TTC549 (cell line): ENCODE measurements around the gene EPHB2.
"Not testable (repeated sequence)": the region's sequence is repeated elsewhere in the genome, so short reads cannot be mapped to it uniquely, and the experiment has no call there.

Experiments
- FAIRE-seq: peaks from 2 replicates; lab custom pipeline; 2012; peaks lifted over from hg19 to GRCh38; lab: Jason Lieb, UNC

The EPHB2 gene

GRCh38 chr1:22710701-22711049, at the start of gene EPHB2:
EPHB2 (plus strand) TSS chr1:22710839; CDS start chr1:22710983, 144 bp downstream.
- no peak for FAIRE-seq

- FAIRE-seq = no peak
Measured at GRCh38 chr1:22661880-22662279, 48.8 kb upstream of the EPHB2 start.

- FAIRE-seq = no peak
Measured at GRCh38 chr1:22662318-22662717, 48.3 kb upstream of the EPHB2 start.

- FAIRE-seq = no peak
Measured at GRCh38 chr1:22662986-22663408, 47.6 kb upstream of the EPHB2 start.

DNA sequence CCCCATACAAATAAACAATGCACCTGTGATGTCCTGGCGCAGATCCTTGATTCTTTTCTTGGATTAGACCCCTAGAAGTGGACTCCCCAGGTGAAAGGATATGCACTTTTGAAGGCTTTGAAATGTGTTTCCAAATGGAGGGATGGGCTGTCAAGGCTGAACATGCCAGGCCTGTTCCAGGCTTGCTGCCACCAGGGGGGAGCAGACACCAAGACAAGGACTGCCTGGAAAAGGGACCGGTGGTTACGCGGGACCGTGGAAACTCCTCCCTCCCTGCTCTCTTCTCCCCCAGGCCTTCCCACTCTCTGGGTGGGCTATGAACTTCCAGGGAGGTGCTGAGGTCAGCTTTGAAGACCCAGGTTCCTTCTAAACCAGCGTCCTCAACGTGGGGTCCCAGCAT, 44.9 kb upstream of the EPHB2 start:
- FAIRE-seq = no peak

- FAIRE-seq = no peak
Measured at GRCh38 chr1:22666412-22666811, 44.2 kb upstream of the EPHB2 start.

GRCh38 chr1:22668840-22669239, 41.8 kb upstream of the EPHB2 start:
- not testable (repeated sequence) for FAIRE-seq

DNA sequence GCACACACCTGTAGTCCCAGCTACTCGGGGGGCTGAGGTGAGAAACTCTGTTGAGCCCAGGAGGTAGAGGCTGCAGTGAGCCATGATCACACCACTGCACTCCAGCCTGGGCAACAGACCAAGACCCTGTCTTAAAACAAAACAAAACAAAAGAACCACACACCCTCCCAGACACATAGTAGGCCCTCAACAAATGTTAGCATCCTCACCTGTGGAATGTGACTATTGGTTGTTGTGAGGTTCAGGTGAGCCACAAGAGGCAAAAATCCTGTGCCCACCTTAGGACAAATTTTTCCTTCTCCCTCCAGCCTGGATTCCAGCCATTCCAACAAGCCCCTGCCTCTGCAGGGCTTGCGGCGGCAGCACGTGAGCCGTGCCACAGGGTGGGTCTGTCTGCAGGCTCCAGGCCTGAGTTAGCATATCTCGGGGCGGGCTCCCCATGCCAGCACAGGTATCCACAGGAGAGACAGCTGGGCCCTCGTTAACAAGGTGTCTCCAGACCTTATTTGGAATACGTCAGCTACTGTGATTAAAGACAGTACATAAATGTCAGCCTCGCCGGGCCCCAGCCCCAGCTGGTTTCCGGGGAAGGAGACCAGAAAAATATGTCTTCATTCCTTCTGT, 40.2 kb upstream of the EPHB2 start:
- no peak for FAIRE-seq

- no peak for FAIRE-seq
Measured at GRCh38 chr1:22671999-22672398, 38.6 kb upstream of the EPHB2 start.

GRCh38 chr1:22673486-22674409, 36.9 kb upstream of the EPHB2 start:
- FAIRE-seq = peak; percentile 77

DNA sequence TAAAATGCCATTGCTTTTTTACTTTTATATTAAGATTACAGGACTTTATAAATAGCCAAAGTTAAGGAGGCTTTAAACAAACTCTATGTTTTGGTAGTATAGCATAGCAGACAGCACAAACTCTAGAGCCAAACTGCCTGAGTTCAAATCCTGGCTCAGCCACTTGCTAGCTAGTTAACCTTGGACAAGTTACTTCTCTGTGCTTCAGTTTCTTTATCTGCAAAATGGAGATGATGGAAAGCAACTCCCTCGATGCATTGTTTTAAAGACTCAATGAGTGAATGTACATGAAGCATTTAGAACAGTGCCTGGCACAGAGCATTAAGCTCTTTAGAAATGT, 36.3 kb upstream of the EPHB2 start:
- FAIRE-seq = no peak

GRCh38 chr1:22676151-22676550, 34.5 kb upstream of the EPHB2 start:
- not testable (repeated sequence) for FAIRE-seq

GRCh38 chr1:22676916-22677583, 33.6 kb upstream of the EPHB2 start:
- FAIRE-seq = no peak

GRCh38 chr1:22677931-22678896, 32.4 kb upstream of the EPHB2 start:
- FAIRE-seq = no peak

DNA sequence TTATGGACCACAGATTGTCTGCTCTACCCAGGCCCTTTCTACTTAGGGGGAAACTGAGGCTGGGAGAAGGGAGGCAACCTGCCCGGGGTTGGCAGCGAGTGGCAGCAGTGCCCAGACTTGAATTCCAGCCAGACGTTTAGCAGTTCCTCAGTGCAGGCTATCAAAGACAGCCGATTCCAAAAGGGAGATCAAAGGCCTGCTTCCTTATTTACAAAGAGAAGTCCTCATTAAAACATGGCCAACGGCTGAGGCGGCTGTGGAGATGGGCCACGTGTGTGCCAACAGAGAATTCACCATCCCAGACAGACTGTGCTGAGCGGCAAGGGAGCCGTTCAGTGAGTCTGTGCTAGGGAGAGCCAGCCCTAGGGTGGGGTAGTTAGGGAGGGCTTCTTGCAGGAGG, 29.9 kb upstream of the EPHB2 start:
- FAIRE-seq = no peak

DNA sequence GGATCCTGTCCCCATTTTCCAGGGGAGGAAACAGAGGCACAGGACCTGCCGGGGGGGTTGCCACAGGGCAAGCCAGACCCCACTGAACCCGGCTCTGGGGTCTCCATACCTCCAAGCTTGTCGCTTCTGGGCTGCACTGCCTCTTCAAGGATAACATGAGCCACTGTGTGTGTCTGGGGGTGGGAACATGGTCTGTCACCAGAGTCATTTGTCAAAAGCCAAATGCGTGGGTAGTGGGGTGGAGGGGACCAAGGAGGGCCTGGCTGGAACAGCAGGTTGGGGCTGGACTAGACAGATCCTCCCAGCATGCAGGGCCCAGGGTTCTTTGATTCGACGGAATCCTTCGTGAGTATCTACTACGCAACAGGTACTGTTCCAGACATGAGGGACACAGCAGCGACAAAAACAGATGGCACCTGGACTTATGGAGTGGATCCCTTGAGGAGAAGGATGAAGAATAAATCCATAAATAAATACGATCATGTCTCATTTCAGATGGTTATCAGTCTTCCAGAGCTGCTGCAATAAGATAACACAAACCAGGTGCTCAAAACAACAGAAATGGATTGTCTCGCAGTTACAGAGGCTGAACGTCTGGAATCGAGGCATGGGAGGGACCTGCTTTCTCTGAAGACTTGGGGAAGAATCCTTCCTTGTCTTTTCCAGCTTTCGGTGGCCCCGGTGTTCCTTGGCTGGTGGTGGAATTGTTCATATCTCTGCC, 28.9 kb upstream of the EPHB2 start:
- no peak for FAIRE-seq

DNA sequence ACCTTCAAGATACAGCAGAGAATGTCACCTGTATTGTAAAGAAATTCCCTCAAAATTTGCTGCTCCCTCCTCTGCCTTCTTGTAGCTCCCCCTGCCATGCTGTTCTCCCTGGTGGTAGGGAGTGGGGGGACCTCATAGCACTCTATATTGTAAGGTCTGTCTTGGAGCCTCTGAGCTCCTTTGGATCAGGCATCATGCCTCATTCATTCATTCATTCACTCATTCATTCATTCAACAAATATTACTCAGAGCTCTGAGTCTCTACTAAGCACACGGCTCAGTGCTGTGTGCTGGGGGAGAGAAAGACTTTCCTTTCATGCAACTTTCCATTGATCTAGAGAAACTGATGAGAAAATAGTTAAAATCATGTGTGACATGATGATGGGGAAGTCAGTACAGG, 27.1 kb upstream of the EPHB2 start:
- no peak for FAIRE-seq

DNA sequence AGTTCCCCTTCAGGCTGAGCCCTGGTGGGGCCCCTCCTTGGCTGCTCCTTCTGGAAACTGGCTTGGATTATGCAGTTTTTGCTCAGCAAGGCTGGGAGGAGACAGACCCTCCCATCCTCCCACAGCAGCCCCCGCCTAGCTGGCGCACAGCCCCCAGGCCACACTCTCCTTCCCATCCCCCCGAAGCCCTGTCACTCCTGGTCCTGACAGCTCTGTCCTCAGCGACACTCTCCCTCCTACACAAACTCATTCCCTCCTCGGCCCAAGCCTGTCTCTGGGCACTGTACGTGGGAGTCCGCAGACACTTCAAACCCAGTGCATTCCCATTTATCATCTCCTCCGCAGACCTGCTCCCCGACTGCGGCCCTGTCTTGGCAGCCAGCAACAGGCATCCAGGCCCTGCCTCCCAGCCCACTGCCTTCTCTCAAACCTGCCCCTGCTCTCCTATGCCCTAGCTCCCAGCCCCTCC, 25.0 kb upstream of the EPHB2 start:
- FAIRE-seq = no peak

- no peak for FAIRE-seq
Measured at GRCh38 chr1:22687191-22687590, 23.4 kb upstream of the EPHB2 start.

DNA sequence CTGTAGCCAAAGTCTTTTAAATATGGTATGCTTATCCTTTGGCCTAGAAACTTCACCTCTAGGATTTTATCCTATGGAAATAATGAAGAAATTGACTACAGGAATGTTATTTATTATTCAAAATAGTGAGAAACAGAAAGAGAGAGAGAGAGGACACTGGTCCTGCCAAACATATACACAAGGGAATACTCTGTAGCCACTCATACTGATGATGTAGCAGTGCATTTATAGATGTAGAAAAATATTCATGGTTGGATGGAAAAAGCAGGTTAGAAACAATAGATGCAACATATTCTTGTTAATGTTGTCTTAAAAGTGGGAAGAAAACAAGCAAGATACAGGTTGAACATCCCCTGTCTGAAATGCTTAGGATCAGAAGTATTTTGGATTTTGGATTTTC, 22.2 kb upstream of the EPHB2 start:
- FAIRE-seq = no peak

DNA sequence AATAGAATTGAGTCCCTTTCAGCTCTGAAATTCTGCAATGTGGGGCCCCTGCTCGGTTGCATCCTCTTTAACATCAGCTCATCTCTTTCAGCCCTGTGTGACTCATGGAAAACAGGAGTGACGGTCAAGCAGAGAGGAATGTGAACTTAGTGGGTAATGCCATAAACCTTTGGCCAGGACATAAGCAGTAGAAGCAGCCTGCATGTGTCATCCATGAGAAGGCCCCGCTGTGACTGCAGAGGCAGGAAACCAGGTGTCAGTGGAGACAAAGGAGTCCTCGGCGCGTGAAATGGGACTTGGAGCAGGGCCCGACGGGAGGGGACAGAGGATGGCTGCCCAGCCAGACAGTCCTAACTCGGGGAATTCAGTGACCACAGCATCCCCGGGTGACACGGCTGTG, 21.1 kb upstream of the EPHB2 start:
- FAIRE-seq = no peak
